Type B pancreatic cell (in vitro differentiated cells): Measurements from ENCODE around the gene NPPB. TPM values are rescaled to one million over a fixed set of nuclear protein-coding genes. Genes with fewer than 3 reads are reported as not detected.

Source experiments
- DNase-seq: peaks from one replicate; pipeline ENCODE4 v3.0.0; 2021; ENCODE audit warnings: mixed read lengths; ENCODE audit not compliant: unreplicated experiment; ENCODE audit errors: extremely low spot score
- H3K27ac Mint-ChIP-seq: 2 replicates; pipeline ENCODE4 v1.8.0; 2021; ENCODE audit warnings: mild to moderate bottlenecking, mixed read lengths
- H3K27me3 Mint-ChIP-seq: 2 replicates; pipeline ENCODE4 v1.8.0; 2021; ENCODE audit warnings: mixed read lengths
- H3K36me3 Mint-ChIP-seq: 2 replicates; pipeline ENCODE4 v1.8.0; 2021; ENCODE audit warnings: mixed read lengths
- H3K4me1 Mint-ChIP-seq: one replicate; pipeline ENCODE4 v1.8.0; 2021; ENCODE audit warnings: mixed read lengths; ENCODE audit not compliant: unreplicated experiment
- H3K4me3 Mint-ChIP-seq: 2 replicates; pipeline ENCODE4 v1.8.0; 2021; ENCODE audit warnings: mild to moderate bottlenecking, mixed read lengths
- H3K9me3 Mint-ChIP-seq: 2 replicates; pipeline ENCODE4 v1.8.0; 2021; ENCODE audit warnings: mixed read lengths
- total RNA-seq: library from RNA; stranded (reverse); gene quantifications from 2 replicates; pipeline ENCODE4 v1.2.1, GENCODE V29; 2021; ENCODE audit warnings: low replicate concordance
- TF ChIP-seq, protein P1 (sequence below): fragments of 200-600 bp; sonication (generic); conservative IDR thresholded peaks from 2 replicates; pipeline ENCODE4 v1.5.0; 2021; ENCODE audit warnings: antibody characterized with exemption, mild to moderate bottlenecking

The NPPB gene
- total RNA-seq, 1 donor from 2014 or later: 1.7 TPM

DNA sequence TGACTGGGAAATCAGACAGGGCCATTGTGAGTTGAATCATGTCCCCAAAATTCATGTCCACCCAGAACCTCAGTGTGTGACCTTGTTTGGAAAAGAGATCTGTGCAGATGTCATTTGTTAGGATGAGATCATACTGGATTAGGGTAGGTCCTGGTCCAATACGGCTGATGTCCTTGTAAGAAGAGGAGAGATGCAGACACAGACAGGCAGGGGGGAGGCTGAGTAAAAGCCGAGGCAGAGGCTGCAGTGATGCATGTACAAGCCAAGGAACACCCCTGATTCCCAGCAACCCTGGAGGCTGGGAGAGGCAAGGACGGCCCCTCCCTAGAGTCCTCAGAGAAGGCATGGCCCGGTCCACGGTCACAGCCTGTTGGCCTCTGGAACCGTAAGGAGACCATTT, 15.9 kb upstream of the NPPB start:
- TF ChIP-seq, protein P1, sequence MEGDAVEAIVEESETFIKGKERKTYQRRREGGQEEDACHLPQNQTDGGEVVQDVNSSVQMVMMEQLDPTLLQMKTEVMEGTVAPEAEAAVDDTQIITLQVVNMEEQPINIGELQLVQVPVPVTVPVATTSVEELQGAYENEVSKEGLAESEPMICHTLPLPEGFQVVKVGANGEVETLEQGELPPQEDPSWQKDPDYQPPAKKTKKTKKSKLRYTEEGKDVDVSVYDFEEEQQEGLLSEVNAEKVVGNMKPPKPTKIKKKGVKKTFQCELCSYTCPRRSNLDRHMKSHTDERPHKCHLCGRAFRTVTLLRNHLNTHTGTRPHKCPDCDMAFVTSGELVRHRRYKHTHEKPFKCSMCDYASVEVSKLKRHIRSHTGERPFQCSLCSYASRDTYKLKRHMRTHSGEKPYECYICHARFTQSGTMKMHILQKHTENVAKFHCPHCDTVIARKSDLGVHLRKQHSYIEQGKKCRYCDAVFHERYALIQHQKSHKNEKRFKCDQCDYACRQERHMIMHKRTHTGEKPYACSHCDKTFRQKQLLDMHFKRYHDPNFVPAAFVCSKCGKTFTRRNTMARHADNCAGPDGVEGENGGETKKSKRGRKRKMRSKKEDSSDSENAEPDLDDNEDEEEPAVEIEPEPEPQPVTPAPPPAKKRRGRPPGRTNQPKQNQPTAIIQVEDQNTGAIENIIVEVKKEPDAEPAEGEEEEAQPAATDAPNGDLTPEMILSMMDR: no peak
- peaks cover 15% of the 10 kb centered on the region for H3K27me3 Mint-ChIP-seq
- no peaks in the 10 kb centered on the region for H3K9me3 Mint-ChIP-seq
- H3K4me3 Mint-ChIP-seq: no peak overlapping the region
- no peaks in the 10 kb centered on the region for H3K4me1 Mint-ChIP-seq
- H3K36me3 Mint-ChIP-seq: no peaks in the 10 kb centered on the region
- DNase-seq: no peak
- H3K27ac Mint-ChIP-seq: no peak overlapping the region

DNA sequence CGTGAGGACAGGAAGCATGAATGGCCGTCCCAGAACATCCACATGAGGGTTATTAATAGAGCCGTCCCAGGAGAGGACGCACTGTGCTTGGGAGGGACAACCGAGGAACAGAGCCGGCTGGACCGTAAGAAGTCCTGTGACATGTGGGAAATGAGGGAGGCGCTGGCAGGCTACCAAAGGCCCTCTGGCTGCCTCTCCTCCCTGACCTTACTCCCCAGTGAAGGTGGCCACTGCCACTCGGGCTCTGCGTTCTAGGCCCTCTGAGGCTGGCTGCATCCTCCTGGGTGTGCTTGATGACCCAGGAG, 15.5 kb upstream of the NPPB start:
- DNase-seq: no peak
- TF ChIP-seq, protein P1: no peak
- Mint-ChIP-seq H3K9me3 (no peaks in the 10 kb centered on the region), H3K27ac (no peak overlapping the region), H3K36me3 (no peaks in the 10 kb centered on the region), H3K4me3 (no peak overlapping the region), H3K27me3 (peaks cover 17% of the 10 kb centered on the region), H3K4me1 (no peaks in the 10 kb centered on the region)

DNA sequence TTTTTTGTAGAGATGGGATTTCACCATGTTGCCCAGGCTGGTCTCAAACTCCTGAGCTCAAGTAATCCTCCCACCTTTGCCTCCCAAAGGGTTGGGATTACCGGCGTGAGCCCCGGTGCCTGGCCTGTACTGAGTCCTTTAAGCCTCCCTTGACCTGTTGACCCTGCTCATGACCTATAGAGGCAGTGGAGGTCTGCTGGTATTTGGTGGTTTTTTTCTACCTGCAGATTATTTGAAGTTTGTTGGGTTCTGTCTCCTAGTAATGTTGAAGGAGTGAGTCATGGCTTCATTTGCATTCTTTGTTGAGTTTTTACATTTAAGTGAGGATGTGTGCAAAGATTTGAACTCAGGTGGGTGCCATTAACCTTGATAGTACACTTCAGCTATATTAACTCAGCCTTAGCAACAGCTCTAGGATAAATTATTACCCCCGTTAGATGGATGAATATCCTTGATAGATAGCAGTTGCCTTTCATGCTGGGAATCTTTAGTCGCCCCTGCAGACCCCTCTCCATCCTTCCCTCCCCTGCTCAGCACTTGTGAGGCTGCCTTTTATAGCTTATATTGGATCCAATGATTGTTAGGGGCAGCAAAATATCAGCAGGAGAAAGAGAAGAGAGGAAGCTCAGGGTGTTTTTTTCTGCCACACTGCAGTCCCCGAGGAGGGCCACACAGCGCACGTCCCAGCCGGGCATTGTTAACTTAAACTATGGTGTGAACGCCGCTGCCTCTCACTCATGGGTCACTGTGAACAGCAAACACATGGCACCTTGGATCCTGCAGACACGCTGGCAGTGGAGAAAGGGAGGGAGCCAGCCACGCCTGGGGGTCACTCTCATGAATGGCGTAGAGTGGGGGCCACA, 14.9 kb upstream of the NPPB start:
- H3K36me3 Mint-ChIP-seq: no peaks in the 10 kb centered on the region
- peaks cover 17% of the 10 kb centered on the region for H3K27me3 Mint-ChIP-seq
- DNase-seq: no peak
- H3K4me3 Mint-ChIP-seq: no peak overlapping the region
- TF ChIP-seq, protein P1: no peak
- H3K27ac Mint-ChIP-seq: no peak overlapping the region
- no peaks in the 10 kb centered on the region for H3K9me3 Mint-ChIP-seq
- no peaks in the 10 kb centered on the region for H3K4me1 Mint-ChIP-seq

DNA sequence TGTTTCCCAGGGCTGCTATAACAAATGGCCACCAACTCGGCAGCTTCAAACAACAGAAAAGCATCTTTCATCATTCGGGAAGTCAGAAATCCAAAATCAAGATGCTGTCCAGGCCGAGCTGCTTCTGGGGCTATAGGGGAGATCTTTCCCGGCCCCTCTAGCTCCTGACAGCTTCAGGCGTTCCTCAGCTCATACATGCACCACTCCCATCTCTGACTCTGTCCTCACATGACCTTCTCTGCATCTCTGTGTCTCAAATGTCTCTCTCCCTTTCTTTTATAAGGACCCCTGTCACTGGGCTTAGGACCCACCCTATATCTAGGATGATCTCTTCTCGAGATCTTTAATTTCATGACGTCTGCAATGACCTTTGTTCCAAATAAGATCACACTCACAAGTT, 13.8 kb upstream of the NPPB start:
- no peaks in the 10 kb centered on the region for H3K36me3 Mint-ChIP-seq
- DNase-seq: no peak
- H3K9me3 Mint-ChIP-seq: no peaks in the 10 kb centered on the region
- peaks cover 25% of the 10 kb centered on the region for H3K27me3 Mint-ChIP-seq
- TF ChIP-seq, protein P1: no peak
- no peaks in the 10 kb centered on the region for H3K4me1 Mint-ChIP-seq
- no peak overlapping the region for H3K27ac Mint-ChIP-seq
- no peak overlapping the region for H3K4me3 Mint-ChIP-seq

DNA sequence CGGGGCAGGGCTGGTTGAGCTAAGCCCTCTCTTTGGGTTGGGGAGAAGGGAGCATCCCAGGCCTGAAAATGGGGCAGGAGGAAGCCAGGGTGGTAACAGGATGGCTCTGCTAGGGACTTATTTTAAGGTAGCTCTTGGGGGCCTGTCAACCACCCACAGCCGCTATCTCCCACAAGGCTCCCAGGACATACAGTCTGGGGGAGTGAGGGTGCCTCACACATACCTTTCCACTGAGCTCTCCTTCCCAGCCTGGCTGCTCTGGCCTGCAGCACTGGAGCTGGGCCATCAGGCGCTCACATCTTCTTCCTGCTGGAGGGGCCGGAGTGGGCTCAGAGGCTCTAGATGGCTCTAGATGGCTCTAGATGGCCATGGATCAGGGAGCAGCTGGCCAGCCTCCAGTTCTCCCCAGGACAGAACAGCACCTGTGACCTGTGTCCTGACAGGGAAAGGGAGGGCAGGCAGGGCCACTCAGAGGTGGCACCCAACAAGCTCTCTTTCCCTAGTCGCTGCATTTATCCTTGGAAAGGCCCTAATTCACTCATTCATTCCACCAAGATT, 11.0 kb upstream of the NPPB start:
- Mint-ChIP-seq H3K36me3 (no peaks in the 10 kb centered on the region), H3K27ac (no peak overlapping the region), H3K4me3 (no peak overlapping the region), H3K27me3 (peaks cover 36% of the 10 kb centered on the region), H3K4me1 (no peaks in the 10 kb centered on the region), H3K9me3 (no peaks in the 10 kb centered on the region)
- no peak for DNase-seq
- TF ChIP-seq, protein P1: no peak
